SK-N-SH (cell line): Measurements from ENCODE around the gene MANEAL. TPM values are rescaled to one million over a fixed set of nuclear protein-coding genes. Genes with fewer than 3 reads are reported as not detected.

ENCODE experiments used
- CTCF ChIA-PET: fragments of 300-600, 350-600 bp; formaldehyde crosslinking; extraction: SDS; loops from one replicate; lab custom pipeline; 2021; lab: Yijun Ruan, JAX
- POLR2A ChIA-PET: fragments of 350-600 bp; sonication (Branson Sonifier 250); formaldehyde crosslinking; extraction: SDS; loops from one replicate; lab custom pipeline; 2020; ENCODE audit warnings: antibody characterized with exemption, inconsistent platforms; lab: Yijun Ruan, JAX
- DNase-seq: peaks from one replicate; pipeline ENCODE4 v3.0.0; 2012
- H2AFZ ChIP-seq: fragments of 200-600 bp; sonication (generic); 2 replicates; pipeline ENCODE4 v1.8.1; 2016; ENCODE audit warnings: antibody characterized with exemption, mild to moderate bottlenecking, low read depth
- H3F3A ChIP-seq: fragments of 200-600 bp; sonication (generic); replicated peaks from 2 replicates; pipeline ENCODE3; 2016; ENCODE audit warnings: antibody characterized with exemption, mild to moderate bottlenecking; ENCODE audit not compliant: insufficient read depth
- H3K27ac ChIP-seq, 2 experiments: fragments of 200-500 bp in 1 of 2; fragments of 200-600 bp in 1 of 2; sonication (Bioruptor generic) in 1 of 2; sonication (generic), shearing (Covaris generic) in 1 of 2; 2 replicates each; pipeline versions ENCODE4 v1.5.1 to v1.6.1; 2014 to 2016; ENCODE audit warnings: low read depth in 2 of 2, inconsistent platforms in 1 of 2, low read length in 1 of 2, mild to moderate bottlenecking in 1 of 2, mixed read lengths in 1 of 2
- H3K27me3 ChIP-seq: fragments of 200-600 bp; sonication (generic), shearing (Covaris generic); 2 replicates; pipeline ENCODE4 v1.6.1; 2016; ENCODE audit warnings: mixed run types; ENCODE audit not compliant: insufficient read depth
- H3K36me3 ChIP-seq, 2 experiments: fragments of 200-500 bp in 1 of 2; fragments of 200-600 bp in 1 of 2; sonication (Bioruptor generic) in 1 of 2; sonication (generic) in 1 of 2; replicated peaks in 1 of 2; 2 replicates each; pipeline versions ENCODE3 to v1.5.1; 2014 to 2016; ENCODE audit warnings: low read length in 1 of 2, mild to moderate bottlenecking in 1 of 2; ENCODE audit not compliant: insufficient read depth in 2 of 2, control insufficient read depth in 1 of 2
- H3K4me1 ChIP-seq, 2 experiments: fragments of 200-500 bp in 1 of 2; fragments of 200-600 bp in 1 of 2; sonication (Bioruptor generic) in 1 of 2; sonication (generic), shearing (Covaris generic) in 1 of 2; 2 replicates each; pipeline versions ENCODE4 v1.5.1 to v1.6.1; 2014 to 2016; ENCODE audit warnings: low read depth in 1 of 2, low read length in 1 of 2, mixed run types in 1 of 2; ENCODE audit not compliant: insufficient read depth in 2 of 2, control insufficient read depth in 1 of 2
- H3K4me2 ChIP-seq: fragments of 200-600 bp; sonication (generic), shearing (Covaris generic); 2 replicates; pipeline ENCODE4 v1.6.1; 2017; ENCODE audit warnings: mixed run types
- H3K4me3 ChIP-seq, 2 experiments: fragments of 200-500 bp in 1 of 2; fragments of 200-600 bp in 1 of 2; sonication (Bioruptor generic) in 1 of 2; sonication (generic), shearing (Covaris generic) in 1 of 2; 2 replicates each; pipeline versions ENCODE4 v1.5.1 to v1.8.1; 2014 to 2016; ENCODE audit warnings: low read depth in 2 of 2, inconsistent platforms in 1 of 2, low read length in 1 of 2, mild to moderate bottlenecking in 1 of 2, mixed read lengths in 1 of 2, moderate library complexity in 1 of 2
- H3K79me2 ChIP-seq: fragments of 200-600 bp; sonication (generic); 2 replicates; pipeline ENCODE4 v1.8.1; 2017; ENCODE audit warnings: mild to moderate bottlenecking; ENCODE audit not compliant: insufficient read depth
- H3K9ac ChIP-seq: fragments of 200-600 bp; sonication (generic); 2 replicates; pipeline ENCODE4 v1.6.1; 2017; ENCODE audit warnings: mixed run types
- H3K9me2 ChIP-seq: fragments of 200-600 bp; sonication (generic); 2 replicates; pipeline ENCODE4 v1.6.1; 2017; ENCODE audit warnings: mixed run types
- H3K9me3 ChIP-seq: fragments of 200-600 bp; sonication (generic); 2 replicates; pipeline ENCODE4 v1.6.1; 2017; ENCODE audit warnings: mixed run types, mild to moderate bottlenecking, moderate library complexity
- H4K20me1 ChIP-seq: fragments of 200-600 bp; sonication (generic); 2 replicates; pipeline ENCODE4 v1.6.1; 2017; ENCODE audit warnings: mild to moderate bottlenecking, mixed run types; ENCODE audit not compliant: insufficient read depth
- CHD2 ChIP-seq: fragments of 150-350 bp; IDR thresholded peaks from 2 replicates; pipeline ENCODE4 v1.6.1; 2018; ENCODE audit warnings: low read length; ENCODE audit not compliant: partially characterized antibody
- EP300 ChIP-seq, 2 experiments: IDR thresholded peaks; 2 replicates each; pipeline versions ENCODE4 v1.4.0 to v1.6.1; 2012; ENCODE audit warnings: borderline replicate concordance in 1 of 2, low read depth in 1 of 2, low read length in 1 of 2
- EZH2phosphoT487 ChIP-seq: fragments of 200-600 bp; sonication (generic); IDR thresholded peaks from 2 replicates; pipeline ENCODE4 v1.6.1; 2017; ENCODE audit warnings: low read depth, mixed run types, mild to moderate bottlenecking, antibody characterized with exemption, moderate library complexity, borderline replicate concordance
- FOSL2 ChIP-seq: IDR thresholded peaks from 2 replicates; pipeline ENCODE4 v1.4.0; 2012; ENCODE audit warnings: low read depth, mild to moderate bottlenecking, moderate library complexity, borderline replicate concordance
- FOXJ3 ChIP-seq: sonication (generic); formaldehyde crosslinking; IDR thresholded peaks from 2 replicates; pipeline ENCODE4 v1.5.1; 2020; ENCODE audit warnings: mild to moderate bottlenecking, missing genetic modification reagents
- GABPA ChIP-seq: IDR thresholded peaks from 2 replicates; pipeline ENCODE4 v1.4.0; 2012; ENCODE audit warnings: low read depth, mild to moderate bottlenecking
- GATA2 ChIP-seq: sonication (generic); formaldehyde crosslinking; IDR thresholded peaks from 2 replicates; pipeline ENCODE4 v1.5.0; 2020; ENCODE audit warnings: mild to moderate bottlenecking, missing genetic modification reagents
- IRF3 ChIP-seq: fragments of 150-350 bp; IDR thresholded peaks from 2 replicates; pipeline ENCODE4 v1.6.1; 2016; ENCODE audit warnings: mild to moderate bottlenecking, low read depth, low read length
- JUND ChIP-seq: IDR thresholded peaks from 2 replicates; pipeline ENCODE4 v1.4.0; 2012
- MEF2A ChIP-seq: IDR thresholded peaks from 2 replicates; pipeline ENCODE4 v1.4.0; 2012; ENCODE audit warnings: low read depth, borderline replicate concordance
- NFIC ChIP-seq: IDR thresholded peaks from 2 replicates; pipeline ENCODE4 v1.4.0; 2012; ENCODE audit warnings: borderline replicate concordance
- PBX3 ChIP-seq: IDR thresholded peaks from 2 replicates; pipeline ENCODE4; 2012
- POLR2AphosphoS5 ChIP-seq: IDR thresholded peaks from 2 replicates; pipeline ENCODE4 v1.6.1; 2012; ENCODE audit warnings: low read depth, low read length
- RAD21 ChIP-seq: IDR thresholded peaks from 2 replicates; pipeline ENCODE4 v1.6.1; 2012; ENCODE audit warnings: mild to moderate bottlenecking, low read length
- RCOR1 ChIP-seq: fragments of 150-350 bp; IDR thresholded peaks from 2 replicates; pipeline ENCODE4 v1.6.1; 2017; ENCODE audit warnings: antibody characterized with exemption, low read length
- SMC3 ChIP-seq: IDR thresholded peaks from 2 replicates; pipeline ENCODE4 v1.6.1; 2012; ENCODE audit warnings: low read depth, low read length, improper control_type of control experiment
- TCF12 ChIP-seq: IDR thresholded peaks from 2 replicates; pipeline ENCODE4 v1.4.0; 2012
- TEAD4 ChIP-seq: IDR thresholded peaks from 2 replicates; pipeline ENCODE4 v1.4.0; 2012; ENCODE audit warnings: mild to moderate bottlenecking, borderline replicate concordance; ENCODE audit not compliant: insufficient read depth
- USF2 ChIP-seq: fragments of 150-350 bp; IDR thresholded peaks from 2 replicates; pipeline ENCODE4 v1.6.1; 2017; ENCODE audit warnings: antibody characterized with exemption, low read length, low read depth, borderline replicate concordance
- YY1 ChIP-seq: IDR thresholded peaks from 2 replicates; pipeline ENCODE4 v1.4.0; 2012; ENCODE audit warnings: low read depth, mild to moderate bottlenecking
- WGBS: methylation state at CpG from one replicate; pipeline ENCODE4 v1.1.6; 2017; ENCODE audit warnings: low lambda C conversion rate; 5-methylcytosine and 5-hydroxymethylcytosine counted together
- polyA plus RNA-seq, 3 experiments: library from polyadenylated mRNA; depleted of rRNA; stranded (reverse); fragments of >200 nt; gene quantifications; 2 replicates each; pipeline ENCODE4 v1.2.3, GENCODE V29; 2012
- TF ChIP-seq, protein P1 (sequence below): IDR thresholded peaks from 2 replicates; pipeline ENCODE4 v1.6.1; 2012; ENCODE audit warnings: mild to moderate bottlenecking, low read depth, low read length, moderate library complexity

Gene MANEAL
- polyA plus RNA-seq, 1 of the 3 experiments (the other 2 are of a cell fraction), result 2.7 TPM

DNA sequence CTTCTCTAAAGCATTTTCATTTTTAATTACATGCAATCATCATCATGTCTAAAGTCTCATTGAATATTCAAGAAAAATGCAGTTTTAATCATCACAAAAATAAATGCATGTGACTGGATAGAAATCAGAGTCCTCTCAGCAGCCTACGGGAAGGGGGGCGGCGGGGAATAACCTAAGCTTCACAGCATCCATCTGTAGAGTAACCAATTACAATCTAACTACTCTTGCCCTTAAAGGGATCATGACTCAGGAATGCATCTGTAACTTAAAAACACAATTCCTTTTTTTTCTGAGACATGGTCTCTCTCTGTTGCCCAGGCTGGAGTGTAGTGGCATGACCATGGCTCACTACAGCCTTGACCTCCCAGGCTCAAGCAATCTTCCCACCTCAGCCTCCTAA is 43.1 kb downstream of the MANEAL start:
- Histone ChIP-seq H3K27ac (no peak overlapping the region), H3K4me3 (no peak overlapping the region), H2AFZ (no peak overlapping the region), H3K4me1 (no peaks in the 10 kb centered on the region)
- no peak for TF ChIP-seq NFIC
- TF ChIP-seq SMC3, result no peak
- TF ChIP-seq USF2, result no peak
- TF ChIP-seq TEAD4, result no peak
- TF ChIP-seq JUND, result no peak
- TF ChIP-seq POLR2AphosphoS5, result no peak
- TF ChIP-seq IRF3, result no peak
- no peak for TF ChIP-seq CHD2
- no peak for TF ChIP-seq EZH2phosphoT487
- TF ChIP-seq, protein P1, sequence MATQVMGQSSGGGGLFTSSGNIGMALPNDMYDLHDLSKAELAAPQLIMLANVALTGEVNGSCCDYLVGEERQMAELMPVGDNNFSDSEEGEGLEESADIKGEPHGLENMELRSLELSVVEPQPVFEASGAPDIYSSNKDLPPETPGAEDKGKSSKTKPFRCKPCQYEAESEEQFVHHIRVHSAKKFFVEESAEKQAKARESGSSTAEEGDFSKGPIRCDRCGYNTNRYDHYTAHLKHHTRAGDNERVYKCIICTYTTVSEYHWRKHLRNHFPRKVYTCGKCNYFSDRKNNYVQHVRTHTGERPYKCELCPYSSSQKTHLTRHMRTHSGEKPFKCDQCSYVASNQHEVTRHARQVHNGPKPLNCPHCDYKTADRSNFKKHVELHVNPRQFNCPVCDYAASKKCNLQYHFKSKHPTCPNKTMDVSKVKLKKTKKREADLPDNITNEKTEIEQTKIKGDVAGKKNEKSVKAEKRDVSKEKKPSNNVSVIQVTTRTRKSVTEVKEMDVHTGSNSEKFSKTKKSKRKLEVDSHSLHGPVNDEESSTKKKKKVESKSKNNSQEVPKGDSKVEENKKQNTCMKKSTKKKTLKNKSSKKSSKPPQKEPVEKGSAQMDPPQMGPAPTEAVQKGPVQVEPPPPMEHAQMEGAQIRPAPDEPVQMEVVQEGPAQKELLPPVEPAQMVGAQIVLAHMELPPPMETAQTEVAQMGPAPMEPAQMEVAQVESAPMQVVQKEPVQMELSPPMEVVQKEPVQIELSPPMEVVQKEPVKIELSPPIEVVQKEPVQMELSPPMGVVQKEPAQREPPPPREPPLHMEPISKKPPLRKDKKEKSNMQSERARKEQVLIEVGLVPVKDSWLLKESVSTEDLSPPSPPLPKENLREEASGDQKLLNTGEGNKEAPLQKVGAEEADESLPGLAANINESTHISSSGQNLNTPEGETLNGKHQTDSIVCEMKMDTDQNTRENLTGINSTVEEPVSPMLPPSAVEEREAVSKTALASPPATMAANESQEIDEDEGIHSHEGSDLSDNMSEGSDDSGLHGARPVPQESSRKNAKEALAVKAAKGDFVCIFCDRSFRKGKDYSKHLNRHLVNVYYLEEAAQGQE, result no peak
- TF ChIP-seq, all 33 proteins: peak for 0
- H3K9ac ChIP-seq, result no peak overlapping the region
- no peaks in the 10 kb centered on the region for H3K9me3 ChIP-seq
- CTCF ChIA-PET, result interaction anchor here (1.0 kb wide), 1 partner anchor 24 kb away, joined by 3 read pairs; no protein-coding TSS in a partner anchor
- H3F3A ChIP-seq, result no peaks in the 10 kb centered on the region
- POLR2A ChIA-PET, result no interaction called here
- no peak overlapping the region for H3K4me2 ChIP-seq
- peaks cover 62 to 74% of the 10 kb centered on the region in 2 experiments for H3K36me3 ChIP-seq
- WGBS, result 78% methylated on average over 3 of the region's 3 CpGs
- H3K79me2 ChIP-seq, result peaks cover 11% of the 10 kb centered on the region; the same call in 1 of the 2 replicates
- DNase-seq, result no peak
- H3K27me3 ChIP-seq, result no peaks in the 10 kb centered on the region
- H4K20me1 ChIP-seq, result peaks cover 6% of the 10 kb centered on the region; the same call in 1 of the 2 replicates
- no peaks in the 10 kb centered on the region for H3K9me2 ChIP-seq

GRCh38 chr1:37839676-37840075 is 46.0 kb downstream of the MANEAL start:
- Histone ChIP-seq H3K4me2 (no peak overlapping the region), H3K9me3 (no peaks in the 10 kb centered on the region)
- POLR2A ChIA-PET, result no interaction called here
- TF ChIP-seq TCF12 (no peak), GATA2 (CRISPR knock-in tag) (no peak), RCOR1 (no peak), GABPA (no peak), CHD2 (no peak), USF2 (no peak), FOSL2 (no peak), SMC3 (no peak), RAD21 (no peak), FOXJ3 (CRISPR knock-in tag) (no peak), EZH2phosphoT487 (no peak), EP300 (IDR thresholded peaks at IDR 0.05; ENCODE audit: borderline replicate concordance in 1 of 2, low read depth in 1 of 2, low read length in 1 of 2) (no peak), TEAD4 (no peak), MEF2A (no peak), PBX3 (no peak), YY1 (no peak)
- TF ChIP-seq, all 33 proteins: peak for 0
- CTCF ChIA-PET, result interaction anchor here (0.9 to 1.5 kb wide), 2 partner anchors 13 to 20 kb away, joined by 3 to 5 read pairs; partner anchors contain the start of gene MTF1
- Histone ChIP-seq H3K9ac (no peak overlapping the region), H3K4me3 (no peak overlapping the region), H3K36me3 (peaks cover 44 to 58% of the 10 kb centered on the region in 2 experiments), H3F3A (no peaks in the 10 kb centered on the region), H3K79me2 (peaks cover 29% of the 10 kb centered on the region; the same call in 1 of the 2 replicates), H2AFZ (no peak overlapping the region), H3K4me1 (no peaks in the 10 kb centered on the region), H3K27ac (no peak overlapping the region), H4K20me1 (peaks cover 6% of the 10 kb centered on the region; the same call in 1 of the 2 replicates), H3K9me2 (no peaks in the 10 kb centered on the region), H3K27me3 (no peaks in the 10 kb centered on the region)
- WGBS, result 92% methylated on average over 10 of the region's 10 CpGs
- no peak for DNase-seq
